Cardiac septum (tissue), 1 donor: ENCODE measurements around the gene SH3GLB2. TPM values are rescaled to one million over a fixed set of nuclear protein-coding genes. Genes with fewer than 3 reads are reported as not detected.
"Not testable (repeated sequence)": the region's sequence is repeated elsewhere in the genome, so short reads cannot be mapped to it uniquely, and the experiment has no call there.

ENCODE experiments used
- DNase-seq: peaks from one replicate; pipeline ENCODE4 v3.0.0-alpha.2; 2020; ENCODE audit warnings: low spot score
- intact Hi-C: fragments of 100-400 bp; cut with DNase I; formaldehyde crosslinking; loops from one replicate; pipeline ENCODE4 v1.14.0; 2022
- total RNA-seq: library from RNA; stranded (reverse); fragmentation: NEBNext Ultra II Directional; extraction: Animal tissue kit (Norgen Biotek cat#: 25700); gene quantifications from one replicate; pipeline ENCODE4 v1.2.1, GENCODE V29; 2021
- donor health status: DM: no; HTN: no; CAD: no.

The SH3GLB2 gene
- total RNA-seq, 1 donor from 2014 or later, result 40.6 TPM

GRCh38 chr9:129058965-129059795 is 31.0 kb upstream of the SH3GLB2 start:
- no peak for DNase-seq
- intact Hi-C loops, result no loop called here

DNA sequence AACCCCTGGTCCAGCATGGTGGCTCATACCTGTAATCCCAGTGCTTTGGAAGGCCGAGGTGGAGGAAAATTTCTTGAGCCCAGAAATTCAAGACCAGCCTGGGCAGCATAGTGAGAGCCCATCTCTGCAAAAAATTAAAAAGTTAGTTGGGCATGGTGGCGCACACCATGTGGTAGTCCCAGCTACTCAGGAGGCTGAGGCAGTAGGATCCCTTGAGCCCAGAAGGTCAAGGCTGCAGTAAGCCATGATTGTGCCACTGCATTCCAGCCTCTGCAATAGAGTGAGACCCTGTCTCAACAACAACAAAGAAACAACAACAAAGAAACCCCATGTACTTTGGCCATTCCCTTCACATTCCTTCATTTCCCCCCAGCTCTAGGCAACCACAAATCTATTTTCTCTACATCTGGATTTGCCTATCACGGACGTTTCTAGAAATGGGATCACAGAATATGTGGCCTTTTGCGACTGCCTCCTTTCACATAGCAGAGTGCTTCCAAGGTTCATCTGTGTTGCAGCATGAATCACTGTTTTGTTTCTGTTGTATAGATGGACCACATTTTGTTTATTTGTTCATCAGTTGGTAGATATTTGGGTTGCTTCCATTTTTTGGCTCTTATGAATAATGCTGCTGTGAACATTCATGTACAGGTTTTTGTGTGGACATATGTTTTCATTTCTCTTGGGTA is 26.2 kb upstream of the SH3GLB2 start:
- DNase-seq, result no peak
- intact Hi-C loops, result no loop called here

GRCh38 chr9:129053020-129053419 is 24.9 kb upstream of the SH3GLB2 start:
- intact Hi-C loops, result no loop called here
- DNase-seq, result no peak

DNA sequence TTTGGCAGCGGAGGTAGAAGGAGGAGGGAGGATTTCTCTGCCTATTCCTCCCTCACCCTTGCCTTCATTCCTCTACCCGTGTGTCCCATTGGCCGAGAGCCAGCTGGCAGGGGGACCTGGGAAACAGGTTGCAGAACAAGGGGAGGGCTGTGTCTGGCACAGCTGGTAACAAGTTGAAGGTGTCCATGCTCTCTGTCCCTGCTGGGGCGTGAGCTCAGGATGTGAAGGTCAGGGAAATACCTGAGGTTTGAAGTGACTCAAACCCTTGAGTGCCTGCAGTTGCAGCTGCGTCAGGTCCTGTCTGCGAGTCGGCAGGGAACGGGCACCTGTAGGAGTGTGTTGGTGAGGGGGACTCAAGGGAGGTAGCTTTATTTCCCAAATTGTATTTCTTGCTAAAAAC is 24.5 kb upstream of the SH3GLB2 start:
- DNase-seq, result peak; percentile 82
- intact Hi-C loops, result no loop called here

DNA sequence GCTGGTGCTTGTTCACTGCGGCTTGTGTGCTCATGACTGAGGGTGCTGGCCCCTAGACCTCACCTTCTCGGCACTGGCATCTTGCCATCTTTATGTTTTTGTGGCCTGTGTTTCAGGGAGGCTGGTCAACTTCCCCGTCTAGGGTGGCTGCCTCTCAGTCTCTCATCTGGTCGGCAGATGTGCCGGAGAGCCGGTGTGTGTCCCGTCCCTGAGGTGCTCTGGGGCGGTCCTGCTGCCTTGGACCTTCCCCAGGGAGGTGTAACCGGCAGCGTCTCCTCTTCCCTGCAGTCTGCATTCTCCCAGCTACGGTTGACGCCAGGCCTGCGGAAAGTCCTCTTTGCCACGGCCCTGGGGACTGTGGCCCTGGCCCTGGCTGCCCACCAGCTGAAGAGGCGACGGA is 13.9 kb upstream of the SH3GLB2 start:
- intact Hi-C loops, result no loop called here
- DNase-seq, result no peak

DNA sequence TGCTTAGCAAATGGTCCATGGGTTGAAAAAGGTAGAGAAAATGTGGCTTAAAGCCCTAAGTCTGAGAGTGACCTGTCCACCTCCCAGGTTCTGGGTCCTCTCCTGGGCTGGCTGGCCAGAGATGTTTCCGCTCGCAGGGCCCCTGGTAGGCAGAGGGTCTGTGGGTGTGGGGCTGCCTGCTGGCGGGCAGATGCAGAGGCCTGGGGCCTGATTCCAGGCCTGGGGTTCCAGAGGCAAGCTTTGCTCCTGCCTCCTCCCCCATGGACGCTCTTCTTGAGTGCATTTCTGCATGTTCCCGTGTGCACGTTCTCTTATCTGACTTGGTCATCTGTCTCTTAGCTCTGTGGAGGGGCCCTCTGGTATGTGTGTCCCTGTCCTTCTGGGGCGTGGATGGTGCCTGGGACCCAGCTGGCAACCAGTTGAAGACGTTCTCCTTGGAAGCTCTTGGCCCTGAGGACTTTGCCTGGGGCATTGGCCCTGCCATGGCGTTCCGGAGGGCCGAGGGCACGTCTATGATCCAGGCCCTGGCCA is 12.0 kb upstream of the SH3GLB2 start:
- DNase-seq, result no peak
- intact Hi-C loops, result no loop called here

DNA sequence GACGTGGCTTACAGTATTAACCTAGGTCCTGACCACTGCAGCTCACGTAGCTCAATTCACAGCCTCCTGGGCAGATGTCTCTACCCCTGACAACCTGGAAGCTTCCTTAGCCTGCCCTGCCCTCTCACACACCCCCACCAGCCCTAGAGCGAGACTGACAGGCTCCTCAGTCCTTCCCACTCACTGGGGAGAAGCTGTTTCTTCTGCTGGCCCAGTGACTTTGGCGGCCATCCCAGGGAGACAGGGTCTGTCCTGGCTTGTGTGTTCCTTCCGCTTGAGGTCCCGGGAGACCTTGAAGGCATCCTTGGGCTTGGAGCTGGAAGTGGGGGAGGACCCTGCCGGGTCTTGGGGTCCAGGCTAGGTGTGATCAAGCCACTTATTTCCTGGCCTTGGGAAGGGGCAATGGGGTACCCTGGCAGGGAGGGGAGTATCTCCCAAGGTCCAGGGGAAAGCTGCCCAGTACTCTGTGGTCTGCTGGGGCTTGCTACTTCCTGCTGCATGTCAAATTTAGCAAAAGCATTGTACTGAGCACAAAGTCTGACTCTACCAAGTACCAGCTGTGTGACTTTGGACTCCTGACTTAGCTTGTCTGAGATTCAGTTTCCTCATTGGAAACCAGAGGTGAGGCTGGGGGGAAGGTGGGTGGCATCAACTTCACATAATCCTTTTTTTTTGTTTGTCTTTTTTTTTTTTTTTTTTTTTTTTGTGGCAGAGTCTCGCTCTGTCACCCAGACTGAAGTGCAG is 10.2 kb upstream of the SH3GLB2 start:
- intact Hi-C loops, result no loop called here
- no peak for DNase-seq

DNA sequence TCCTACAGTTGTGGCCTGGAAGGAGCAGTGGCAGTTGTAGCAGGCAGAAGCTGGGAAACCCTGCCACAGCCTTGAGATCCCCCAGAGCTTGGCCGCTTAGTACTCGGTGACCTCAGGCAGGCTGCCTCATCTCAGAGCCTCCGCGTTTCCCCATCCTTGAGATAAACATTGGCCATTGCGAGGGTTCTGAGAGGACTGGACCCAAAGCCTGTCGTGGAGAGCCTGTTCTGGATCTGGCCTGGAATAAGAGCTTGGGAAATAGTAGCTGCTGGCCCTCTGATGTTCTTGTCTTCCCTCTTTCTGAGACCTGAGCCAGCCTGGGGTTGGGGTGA is 9.6 kb upstream of the SH3GLB2 start:
- no peak for DNase-seq
- intact Hi-C loops, result loop anchor here (2.0 kb wide), 1 partner anchor 73 kb away; the partner anchor contains the start of genes CRAT and PTPA

GRCh38 chr9:129036923-129037766 is 9.0 kb upstream of the SH3GLB2 start:
- no peak for DNase-seq
- intact Hi-C loops, result loop anchor here (2.0 kb wide), 1 partner anchor 74 kb away; the partner anchor contains the start of genes CRAT and PTPA

DNA sequence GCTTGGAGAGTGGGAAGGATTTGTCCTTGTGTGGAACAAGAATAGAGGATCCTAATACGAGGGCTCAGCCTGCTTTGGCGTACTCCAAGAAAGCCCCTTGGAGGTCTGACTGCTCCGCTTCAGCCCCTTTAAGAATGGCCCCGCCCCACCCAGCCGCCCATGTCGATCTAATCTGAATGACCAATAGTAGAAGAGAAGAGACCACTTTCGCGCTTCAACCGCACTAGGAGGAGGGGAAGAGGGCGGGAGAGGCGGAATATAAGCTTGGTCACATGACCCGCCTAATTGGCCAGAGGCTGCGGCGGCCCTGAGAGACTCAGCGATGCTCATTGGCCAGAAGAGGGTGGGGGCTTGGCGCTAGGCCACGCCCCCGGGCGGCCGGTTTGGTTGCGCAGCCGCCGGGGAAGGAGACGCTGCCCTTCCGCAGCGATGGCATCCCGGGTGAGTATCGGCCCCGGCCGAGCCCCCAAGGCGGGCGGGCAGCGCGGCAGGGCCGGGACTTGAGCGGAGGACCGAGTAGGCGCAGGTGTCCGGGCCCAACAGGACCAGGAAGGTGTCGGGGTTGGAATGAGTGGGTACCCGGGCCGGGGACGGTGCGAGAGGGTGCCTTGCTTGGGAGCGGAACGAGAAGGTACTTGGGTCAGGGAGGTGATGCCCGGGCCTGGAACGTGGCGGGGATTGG is 8.3 kb upstream of the SH3GLB2 start, which contains the start of gene MIGA2:
MIGA2 (plus strand) TSS at position 386 of the 682 bp plus-strand sequence. CDS start 3,969 bp downstream, outside the sequence.
- peak; percentile 98 for DNase-seq
- intact Hi-C loops, result loop anchor here (2.0 kb wide), 1 partner anchor 74 kb away; the partner anchor contains the start of genes CRAT and PTPA

GRCh38 chr9:129035838-129036237 is 7.7 kb upstream of the SH3GLB2 start:
- DNase-seq, result not testable (repeated sequence)
- intact Hi-C loops, result loop anchor here (2.0 kb wide), 1 partner anchor 75 kb away; the partner anchor contains the start of genes CRAT and PTPA

GRCh38 chr9:129033216-129033615 is 5.1 kb upstream of the SH3GLB2 start:
- intact Hi-C loops, result no loop called here

GRCh38 chr9:129032541-129033159 is 4.5 kb upstream of the SH3GLB2 start:
- intact Hi-C loops, result no loop called here
- no peak for DNase-seq

More at GRCh38 chr9:129033216-129033615, 5.1 kb upstream of the SH3GLB2 start:
- no peak for DNase-seq

GRCh38 chr9:129031514-129031913 is 3.4 kb upstream of the SH3GLB2 start:
- intact Hi-C loops, result no loop called here
- DNase-seq, result no peak

- DNase-seq, result no peak
- intact Hi-C loops, result no loop called here
Measured at GRCh38 chr9:129030191-129030590, 2.1 kb upstream of the SH3GLB2 start.

GRCh38 chr9:129027685-129028191 is 393 bp downstream of the SH3GLB2 start:
- no peak for DNase-seq
- intact Hi-C loops, result no loop called here

DNA sequence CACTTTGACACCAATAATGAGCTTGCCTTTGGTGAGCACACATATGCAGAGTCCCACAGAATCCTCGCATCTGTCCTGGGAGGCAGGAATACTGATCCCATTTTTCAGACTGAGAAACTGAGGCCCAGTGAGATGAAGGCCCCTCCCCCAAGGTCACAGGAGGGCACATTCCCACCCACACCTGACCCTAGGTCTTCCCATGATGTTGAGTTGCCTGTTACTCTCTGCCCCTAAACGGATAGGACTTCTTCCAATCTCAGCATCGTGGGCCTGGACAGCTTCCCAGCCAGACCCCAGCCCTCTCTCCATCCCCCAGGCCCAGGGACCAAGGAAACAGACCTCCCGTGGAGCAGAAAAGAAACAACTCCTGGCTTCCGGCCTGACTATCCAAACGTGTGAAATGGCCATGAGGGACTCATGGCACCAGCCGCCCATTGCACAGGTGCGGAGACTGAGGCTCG is 877 bp downstream of the SH3GLB2 start:
- DNase-seq, result no peak
- intact Hi-C loops, result no loop called here
